ENCODE results near the gene CDA. TPM values are rescaled to one million over a fixed set of nuclear protein-coding genes. Genes with fewer than 3 reads are reported as not detected.

Gene CDA
- total and polyA plus RNA-seq, 9 of the 15 experiments (the other 6 are each of a cell fraction or from before 2014, with no cell fraction given) = not detected

DNA sequence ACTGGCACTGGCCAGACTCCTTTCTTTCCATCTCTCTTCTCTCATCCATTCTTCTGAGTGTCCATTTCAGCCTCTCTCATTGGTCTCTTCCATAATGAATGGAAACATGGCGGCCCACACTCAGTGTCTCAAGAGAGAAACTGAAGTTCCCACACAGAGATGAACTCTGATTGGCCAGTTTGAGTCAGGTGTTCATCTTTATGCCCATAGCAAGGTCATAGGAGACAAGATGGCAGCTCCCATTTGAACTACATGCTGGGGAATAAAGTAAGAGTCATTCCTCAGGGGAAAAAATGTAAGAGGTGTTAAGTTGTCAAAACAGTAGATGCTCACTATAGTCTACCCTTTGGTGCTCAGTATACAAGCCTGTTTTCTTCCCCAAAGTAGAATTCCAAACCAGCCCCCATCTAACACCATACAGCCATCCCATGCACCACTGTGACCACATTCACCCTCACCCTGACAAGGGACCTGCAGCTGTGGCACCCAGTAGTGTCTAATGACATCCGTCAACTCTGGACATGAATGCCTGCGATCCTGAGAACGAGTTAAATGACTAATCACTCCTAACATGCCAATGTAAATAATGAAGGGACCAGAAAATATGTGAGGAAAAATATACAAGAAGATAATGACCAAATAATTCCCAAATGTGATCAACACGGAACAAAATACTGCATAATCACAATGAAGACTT is 12.4 kb downstream of the CDA start (continued):
- TF ChIP-seq ZNF592 (IDR thresholded peaks at IDR 0.05) (no peak), ZNF695 (CRISPR knock-in tag; IDR thresholded peaks at IDR 0.05) (no peak), NFRKB (IDR thresholded peaks at IDR 0.05; ENCODE audit: low read depth) (0 out of 2 replicates have a peak, but pooled peaks have one; percentile 70), ZNF639 (CRISPR knock-in tag; conservative IDR thresholded peaks at IDR 0.05 in 1 of 2, IDR thresholded peaks at IDR 0.05 in 1 of 2) (0 out of 4 replicates have a peak, but pooled peaks of 1 of the 2 experiments have one; percentile 23), CXXC5 (CRISPR knock-in tag; IDR thresholded peaks at IDR 0.05) (0 out of 2 replicates have a peak, but pooled peaks have one; percentile 17)
